OCI-LY7 (cell line): ENCODE results near the gene VARS2.

ENCODE experiments used
- CTCF ChIP-seq: fragments of 200-600 bp; sonication (generic); conservative IDR thresholded peaks from 2 replicates; pipeline ENCODE4 v1.5.1; 2014; ENCODE audit warnings: mild to moderate bottlenecking, antibody characterized with exemption, low read length, moderate library complexity, mixed read lengths
- EZH2phosphoT487 ChIP-seq: fragments of 200-600 bp; sonication (generic); IDR thresholded peaks from 2 replicates; pipeline ENCODE4 v1.6.1; 2018; ENCODE audit warnings: low read depth, borderline replicate concordance, mild to moderate bottlenecking, mixed run types, antibody characterized with exemption, low read length, moderate library complexity, mixed read lengths

- TF ChIP-seq CTCF (peak; percentile 44), EZH2phosphoT487 (no peak)
Measured at GRCh38 chr6:30914076-30914853, at the start of gene VARS2.
